ENCODE results near the gene ATMIN.

DNA sequence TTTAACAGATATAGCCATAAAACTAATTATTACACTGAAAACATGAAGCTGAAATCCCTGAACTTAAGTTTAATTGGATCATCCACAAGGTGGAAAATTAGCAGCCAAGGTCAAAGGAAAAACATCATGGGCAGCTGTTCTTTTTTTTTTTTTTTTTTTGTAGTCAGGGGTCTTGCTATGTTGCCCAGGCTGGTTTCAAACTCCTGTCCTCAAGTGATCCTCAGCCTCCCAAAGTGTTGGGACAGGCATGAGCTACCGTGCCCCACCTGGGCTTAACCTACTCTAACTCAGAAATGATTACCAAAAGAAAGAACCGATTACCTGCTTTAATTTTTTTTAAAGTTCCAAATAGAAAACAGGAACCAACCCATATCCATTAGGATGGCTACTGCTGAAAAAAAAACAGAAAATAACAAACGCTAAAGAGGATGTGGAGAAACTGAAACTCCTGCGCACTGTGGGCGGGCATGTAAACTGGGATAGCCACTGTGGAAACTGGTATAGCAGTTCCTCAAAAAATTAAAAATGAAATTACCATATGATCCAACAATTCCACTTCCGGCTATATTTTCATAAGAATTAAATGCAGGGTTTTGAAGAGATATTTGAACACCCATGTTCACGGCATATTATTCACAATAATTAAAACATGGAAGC, 37.5 kb upstream of the ATMIN start:
- TF ChIP-seq, protein P1, sequence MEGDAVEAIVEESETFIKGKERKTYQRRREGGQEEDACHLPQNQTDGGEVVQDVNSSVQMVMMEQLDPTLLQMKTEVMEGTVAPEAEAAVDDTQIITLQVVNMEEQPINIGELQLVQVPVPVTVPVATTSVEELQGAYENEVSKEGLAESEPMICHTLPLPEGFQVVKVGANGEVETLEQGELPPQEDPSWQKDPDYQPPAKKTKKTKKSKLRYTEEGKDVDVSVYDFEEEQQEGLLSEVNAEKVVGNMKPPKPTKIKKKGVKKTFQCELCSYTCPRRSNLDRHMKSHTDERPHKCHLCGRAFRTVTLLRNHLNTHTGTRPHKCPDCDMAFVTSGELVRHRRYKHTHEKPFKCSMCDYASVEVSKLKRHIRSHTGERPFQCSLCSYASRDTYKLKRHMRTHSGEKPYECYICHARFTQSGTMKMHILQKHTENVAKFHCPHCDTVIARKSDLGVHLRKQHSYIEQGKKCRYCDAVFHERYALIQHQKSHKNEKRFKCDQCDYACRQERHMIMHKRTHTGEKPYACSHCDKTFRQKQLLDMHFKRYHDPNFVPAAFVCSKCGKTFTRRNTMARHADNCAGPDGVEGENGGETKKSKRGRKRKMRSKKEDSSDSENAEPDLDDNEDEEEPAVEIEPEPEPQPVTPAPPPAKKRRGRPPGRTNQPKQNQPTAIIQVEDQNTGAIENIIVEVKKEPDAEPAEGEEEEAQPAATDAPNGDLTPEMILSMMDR (IDR thresholded peaks at IDR 0.05) = no peak
- TF ChIP-seq TCF7L2 (IDR thresholded peaks at IDR 0.05; ENCODE audit: low read depth, low read length) = no peak
- TF ChIP-seq, protein P2, sequence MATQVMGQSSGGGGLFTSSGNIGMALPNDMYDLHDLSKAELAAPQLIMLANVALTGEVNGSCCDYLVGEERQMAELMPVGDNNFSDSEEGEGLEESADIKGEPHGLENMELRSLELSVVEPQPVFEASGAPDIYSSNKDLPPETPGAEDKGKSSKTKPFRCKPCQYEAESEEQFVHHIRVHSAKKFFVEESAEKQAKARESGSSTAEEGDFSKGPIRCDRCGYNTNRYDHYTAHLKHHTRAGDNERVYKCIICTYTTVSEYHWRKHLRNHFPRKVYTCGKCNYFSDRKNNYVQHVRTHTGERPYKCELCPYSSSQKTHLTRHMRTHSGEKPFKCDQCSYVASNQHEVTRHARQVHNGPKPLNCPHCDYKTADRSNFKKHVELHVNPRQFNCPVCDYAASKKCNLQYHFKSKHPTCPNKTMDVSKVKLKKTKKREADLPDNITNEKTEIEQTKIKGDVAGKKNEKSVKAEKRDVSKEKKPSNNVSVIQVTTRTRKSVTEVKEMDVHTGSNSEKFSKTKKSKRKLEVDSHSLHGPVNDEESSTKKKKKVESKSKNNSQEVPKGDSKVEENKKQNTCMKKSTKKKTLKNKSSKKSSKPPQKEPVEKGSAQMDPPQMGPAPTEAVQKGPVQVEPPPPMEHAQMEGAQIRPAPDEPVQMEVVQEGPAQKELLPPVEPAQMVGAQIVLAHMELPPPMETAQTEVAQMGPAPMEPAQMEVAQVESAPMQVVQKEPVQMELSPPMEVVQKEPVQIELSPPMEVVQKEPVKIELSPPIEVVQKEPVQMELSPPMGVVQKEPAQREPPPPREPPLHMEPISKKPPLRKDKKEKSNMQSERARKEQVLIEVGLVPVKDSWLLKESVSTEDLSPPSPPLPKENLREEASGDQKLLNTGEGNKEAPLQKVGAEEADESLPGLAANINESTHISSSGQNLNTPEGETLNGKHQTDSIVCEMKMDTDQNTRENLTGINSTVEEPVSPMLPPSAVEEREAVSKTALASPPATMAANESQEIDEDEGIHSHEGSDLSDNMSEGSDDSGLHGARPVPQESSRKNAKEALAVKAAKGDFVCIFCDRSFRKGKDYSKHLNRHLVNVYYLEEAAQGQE (IDR thresholded peaks at IDR 0.05; ENCODE audit: insufficient read depth in 1 of 2, low read depth in 2 of 2, low read length in 1 of 2) = no peak
- TF ChIP-seq POLR2AphosphoS5 (IDR thresholded peaks at IDR 0.05; ENCODE audit: low read depth, low read length) = no peak
- TF ChIP-seq SIN3A (IDR thresholded peaks at IDR 0.05; ENCODE audit: borderline replicate concordance, insufficient read depth, low read depth, low read length) = no peak

Data from Panc1 (cell line).